KMS-11 (cell line): Measurements from ENCODE around the gene PMP22.
"Not testable (repeated sequence)": the region's sequence is repeated elsewhere in the genome, so short reads cannot be mapped to it uniquely, and the experiment has no call there.

ENCODE experiments used
- H2AFZ ChIP-seq: fragments of 200-600 bp; sonication (generic); 2 replicates; pipeline ENCODE4 v1.6.1; 2016; ENCODE audit warnings: antibody characterized with exemption, mixed run types, low read depth
- H3K27ac ChIP-seq: fragments of 200-600 bp; sonication (generic); 2 replicates; pipeline ENCODE4 v1.6.1; 2016; ENCODE audit warnings: mild to moderate bottlenecking, mixed run types
- H3K27me3 ChIP-seq: fragments of 200-600 bp; sonication (generic); 2 replicates; pipeline ENCODE4 v1.6.1; 2017; ENCODE audit warnings: mild to moderate bottlenecking, low read depth, mixed run types, moderate library complexity; ENCODE audit not compliant: insufficient read depth
- H3K36me3 ChIP-seq: fragments of 200-600 bp; sonication (generic); 2 replicates; pipeline ENCODE4 v1.6.1; 2017; ENCODE audit warnings: mild to moderate bottlenecking, mixed run types; ENCODE audit not compliant: insufficient read depth
- H3K4me1 ChIP-seq: fragments of 200-600 bp; sonication (generic); 2 replicates; pipeline ENCODE4 v1.6.1; 2016; ENCODE audit warnings: mild to moderate bottlenecking, low read depth, mixed run types; ENCODE audit not compliant: poor library complexity, severe bottlenecking
- H3K4me2 ChIP-seq: fragments of 200-600 bp; sonication (generic); 2 replicates; pipeline ENCODE4 v1.7.0; 2016; ENCODE audit warnings: mild to moderate bottlenecking, mixed run types
- H3K4me3 ChIP-seq: fragments of 200-600 bp; sonication (generic); IDR thresholded peaks from 2 replicates; pipeline ENCODE4 v1.6.1; 2017; ENCODE audit warnings: low read depth, low read length, mixed read lengths; ENCODE audit not compliant: insufficient read depth
- H3K79me2 ChIP-seq: fragments of 200-600 bp; sonication (generic); 2 replicates; pipeline ENCODE4 v1.6.1; 2016; ENCODE audit warnings: low read depth, mixed run types; ENCODE audit not compliant: insufficient read depth
- H3K9ac ChIP-seq: fragments of 200-600 bp; sonication (generic); 2 replicates; pipeline ENCODE4 v1.6.1; 2016; ENCODE audit warnings: mild to moderate bottlenecking, mixed run types
- H4K20me1 ChIP-seq: fragments of 200-600 bp; sonication (generic); 2 replicates; pipeline ENCODE4 v1.6.1; 2016; ENCODE audit warnings: mild to moderate bottlenecking, mixed run types; ENCODE audit not compliant: insufficient read depth
- CTCF ChIP-seq: fragments of 200-600 bp; sonication (generic); conservative IDR thresholded peaks from 2 replicates; pipeline ENCODE4 v1.6.1; 2017; ENCODE audit warnings: low read depth, mild to moderate bottlenecking, antibody characterized with exemption, low read length, moderate library complexity, mixed read lengths

PMP22 gene

GRCh38 chr17:15220785-15221184 lies 44.3 kb downstream of the PMP22 start:
- Histone ChIP-seq H2AFZ (no peak overlapping the region), H3K4me2 (no peak overlapping the region), H3K9ac (no peak overlapping the region), H3K36me3 (no peaks in the 10 kb centered on the region), H3K4me1 (no peaks in the 10 kb centered on the region), H3K79me2 (no peaks in the 10 kb centered on the region), H3K27me3 (no peaks in the 10 kb centered on the region), H4K20me1 (no peaks in the 10 kb centered on the region), H3K27ac (no peak overlapping the region), H3K4me3 (no peak overlapping the region)
- TF ChIP-seq CTCF = no peak

- Histone ChIP-seq H3K27ac (no peak overlapping the region), H3K36me3 (no peaks in the 10 kb centered on the region), H3K79me2 (no peaks in the 10 kb centered on the region)
Measured at GRCh38 chr17:15216481-15216880, 48.6 kb downstream of the PMP22 start.

GRCh38 chr17:15213381-15214087 lies 51.6 kb downstream of the PMP22 start:
- H3K9ac ChIP-seq = no peak overlapping the region
- no peaks in the 10 kb centered on the region for H3K27me3 ChIP-seq
- no peaks in the 10 kb centered on the region for H3K36me3 ChIP-seq
- no peak overlapping the region for H3K4me2 ChIP-seq
- no peak for TF ChIP-seq CTCF
- H4K20me1 ChIP-seq = no peaks in the 10 kb centered on the region
- no peaks in the 10 kb centered on the region for H3K4me1 ChIP-seq
- H3K79me2 ChIP-seq = no peaks in the 10 kb centered on the region
- H3K27ac ChIP-seq = no peak overlapping the region
- no peak overlapping the region for H2AFZ ChIP-seq
- no peak overlapping the region for H3K4me3 ChIP-seq

More at GRCh38 chr17:15216481-15216880, 48.6 kb downstream of the PMP22 start:
- no peak overlapping the region for H3K9ac ChIP-seq
- no peaks in the 10 kb centered on the region for H3K27me3 ChIP-seq
- no peak for TF ChIP-seq CTCF
- no peak overlapping the region for H3K4me2 ChIP-seq
- no peak overlapping the region for H2AFZ ChIP-seq
- H4K20me1 ChIP-seq = no peaks in the 10 kb centered on the region
- no peak overlapping the region for H3K4me3 ChIP-seq
- no peaks in the 10 kb centered on the region for H3K4me1 ChIP-seq

- Histone ChIP-seq H3K4me1 (no peaks in the 10 kb centered on the region), H3K79me2 (no peaks in the 10 kb centered on the region), H3K36me3 (no peaks in the 10 kb centered on the region), H2AFZ (no peak overlapping the region), H3K27me3 (no peaks in the 10 kb centered on the region), H3K4me3 (no peak overlapping the region), H3K27ac (no peak overlapping the region), H3K9ac (no peak overlapping the region), H3K4me2 (no peak overlapping the region), H4K20me1 (no peaks in the 10 kb centered on the region)
- no peak for TF ChIP-seq CTCF
Measured at GRCh38 chr17:15210247-15210646, 54.9 kb downstream of the PMP22 start.

GRCh38 chr17:15203062-15203461 lies 62.1 kb downstream of the PMP22 start:
- H2AFZ ChIP-seq, H3K27ac ChIP-seq, H4K20me1 ChIP-seq, H3K4me1 ChIP-seq, H3K4me3 ChIP-seq, H3K27me3 ChIP-seq, H3K9ac ChIP-seq, H3K36me3 ChIP-seq, H3K4me2 ChIP-seq, H3K79me2 ChIP-seq: not testable (repeated sequence)

GRCh38 chr17:15200574-15200973 lies 64.6 kb downstream of the PMP22 start:
- H3K4me2 ChIP-seq, H4K20me1 ChIP-seq, H3K9ac ChIP-seq, H3K36me3 ChIP-seq, H3K27ac ChIP-seq, H3K27me3 ChIP-seq, H3K4me3 ChIP-seq, H3K79me2 ChIP-seq, H3K4me1 ChIP-seq, H2AFZ ChIP-seq: not testable (repeated sequence)
